Measurements from ENCODE around the gene EPHA4. TPM values are rescaled to one million over a fixed set of nuclear protein-coding genes. Genes with fewer than 3 reads are reported as not detected.

Gene EPHA4
- total RNA-seq, 4 donors from 2014 or later, result 3.5 to 16.5 (median 12.4) TPM

DNA sequence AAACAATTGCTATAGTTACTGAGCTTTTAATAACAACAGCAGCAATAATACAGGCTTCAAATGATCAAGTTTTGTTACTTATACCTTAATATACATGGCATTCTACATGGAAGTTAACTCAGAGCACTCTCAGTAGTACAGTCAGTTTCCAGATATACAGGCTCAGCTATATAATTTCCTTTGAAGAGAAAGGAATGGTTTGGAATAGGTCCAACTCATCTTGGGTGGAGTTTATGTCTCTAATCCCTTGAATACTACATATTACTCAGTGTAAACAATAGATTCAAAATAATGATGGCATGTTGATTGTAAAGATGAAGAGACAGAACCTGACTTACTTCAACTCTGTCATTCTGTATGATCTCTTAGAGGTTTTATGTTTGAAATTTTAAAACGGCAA is 174.9 kb downstream of the EPHA4 start:
- Histone ChIP-seq H3K4me1 (no peaks in the 10 kb centered on the region), H3K27ac (no peak overlapping the region), H3K27me3 (no peaks in the 10 kb centered on the region), H3K9me3 (no peaks in the 10 kb centered on the region), H3K36me3 (no peaks in the 10 kb centered on the region), H3K4me3 (no peak overlapping the region)
- TF ChIP-seq POLR2A (IDR thresholded peaks at IDR 0.05), result no peak
- TF ChIP-seq, protein P1, sequence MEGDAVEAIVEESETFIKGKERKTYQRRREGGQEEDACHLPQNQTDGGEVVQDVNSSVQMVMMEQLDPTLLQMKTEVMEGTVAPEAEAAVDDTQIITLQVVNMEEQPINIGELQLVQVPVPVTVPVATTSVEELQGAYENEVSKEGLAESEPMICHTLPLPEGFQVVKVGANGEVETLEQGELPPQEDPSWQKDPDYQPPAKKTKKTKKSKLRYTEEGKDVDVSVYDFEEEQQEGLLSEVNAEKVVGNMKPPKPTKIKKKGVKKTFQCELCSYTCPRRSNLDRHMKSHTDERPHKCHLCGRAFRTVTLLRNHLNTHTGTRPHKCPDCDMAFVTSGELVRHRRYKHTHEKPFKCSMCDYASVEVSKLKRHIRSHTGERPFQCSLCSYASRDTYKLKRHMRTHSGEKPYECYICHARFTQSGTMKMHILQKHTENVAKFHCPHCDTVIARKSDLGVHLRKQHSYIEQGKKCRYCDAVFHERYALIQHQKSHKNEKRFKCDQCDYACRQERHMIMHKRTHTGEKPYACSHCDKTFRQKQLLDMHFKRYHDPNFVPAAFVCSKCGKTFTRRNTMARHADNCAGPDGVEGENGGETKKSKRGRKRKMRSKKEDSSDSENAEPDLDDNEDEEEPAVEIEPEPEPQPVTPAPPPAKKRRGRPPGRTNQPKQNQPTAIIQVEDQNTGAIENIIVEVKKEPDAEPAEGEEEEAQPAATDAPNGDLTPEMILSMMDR (IDR thresholded peaks at IDR 0.05), result no peak
- DNase-seq, result no peak

DNA sequence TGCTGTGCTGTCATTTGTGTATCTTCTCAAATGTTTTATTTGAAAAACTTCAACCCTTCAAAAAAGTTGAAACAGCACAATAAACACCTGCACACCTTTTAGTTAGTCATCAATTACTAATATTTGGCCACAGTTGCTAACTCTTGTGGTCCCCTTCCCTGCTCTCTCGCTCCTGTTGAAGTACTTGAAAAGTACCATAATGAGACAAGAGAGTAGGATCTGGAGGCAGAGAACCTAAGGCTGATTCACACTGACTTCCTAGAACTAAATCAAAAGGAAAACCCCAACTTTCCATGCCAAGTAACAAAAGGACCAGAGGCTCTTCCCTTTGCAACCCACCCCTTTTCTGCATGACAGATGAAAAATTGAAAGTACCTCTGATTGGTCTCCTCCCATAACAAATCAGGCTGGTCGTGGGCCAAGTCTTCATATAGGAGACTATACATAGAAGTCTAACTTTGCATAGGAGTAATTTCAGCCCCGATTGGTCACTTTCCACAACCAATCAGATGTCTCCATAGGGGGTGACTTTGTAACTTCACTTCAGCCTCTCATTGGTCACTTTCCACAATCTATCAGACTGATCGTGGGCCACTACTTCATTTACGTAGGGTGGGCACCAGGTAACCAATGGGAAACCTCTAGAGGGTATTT is 179.7 kb downstream of the EPHA4 start:
- no peak for DNase-seq
- Histone ChIP-seq H3K36me3 (no peaks in the 10 kb centered on the region), H3K27me3 (no peaks in the 10 kb centered on the region), H3K4me3 (no peak overlapping the region), H3K9me3 (no peaks in the 10 kb centered on the region), H3K27ac (no peak overlapping the region), H3K4me1 (no peaks in the 10 kb centered on the region)
- TF ChIP-seq, protein P1 (IDR thresholded peaks at IDR 0.05), result no peak
- TF ChIP-seq POLR2A (IDR thresholded peaks at IDR 0.05), result no peak

DNA sequence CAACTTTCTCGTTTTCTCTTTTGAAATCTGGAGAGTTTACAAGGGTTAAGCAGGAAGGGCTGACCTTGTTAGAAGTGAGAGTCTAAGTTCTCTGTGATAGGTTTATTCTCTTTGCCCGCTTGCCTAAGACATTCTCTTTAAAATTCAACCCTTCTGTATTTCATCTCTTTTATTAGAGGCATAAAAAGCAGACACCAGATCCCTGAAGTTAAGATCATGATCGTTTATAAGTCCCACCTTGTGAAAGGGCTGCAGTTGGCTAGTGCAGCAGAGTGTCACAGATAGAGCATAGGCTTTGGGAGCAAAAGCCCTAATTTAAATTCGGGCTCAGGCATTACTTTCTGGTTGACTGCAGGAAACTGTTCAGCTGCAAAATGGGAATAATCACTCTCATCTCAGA is 181.2 kb downstream of the EPHA4 start:
- Histone ChIP-seq H3K27ac (no peak overlapping the region), H3K4me3 (no peak overlapping the region), H3K4me1 (no peaks in the 10 kb centered on the region), H3K27me3 (no peaks in the 10 kb centered on the region), H3K9me3 (no peaks in the 10 kb centered on the region), H3K36me3 (no peaks in the 10 kb centered on the region)
- TF ChIP-seq, protein P1 (IDR thresholded peaks at IDR 0.05), result no peak
- TF ChIP-seq POLR2A (IDR thresholded peaks at IDR 0.05), result no peak
- DNase-seq, result no peak

DNA sequence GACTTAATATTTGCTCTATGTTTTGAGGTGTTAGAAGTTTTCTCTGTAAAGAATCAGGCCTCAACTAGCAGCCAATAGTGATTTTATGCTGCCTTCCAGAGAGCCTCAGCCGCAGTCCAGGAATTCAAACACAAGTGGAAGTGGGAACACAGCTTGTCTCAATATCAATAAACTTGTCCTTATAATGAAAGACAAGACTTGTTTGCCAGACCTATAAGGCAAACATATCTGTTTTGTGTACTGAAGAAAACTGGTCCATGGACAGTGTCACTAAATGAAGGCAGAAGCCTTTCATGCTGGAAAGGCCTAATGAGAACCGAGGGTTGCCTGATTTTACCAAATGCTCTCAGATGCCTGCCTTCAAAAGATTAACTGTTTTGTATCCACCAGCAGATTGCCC is 182.2 kb downstream of the EPHA4 start:
- Histone ChIP-seq H3K27ac (no peak overlapping the region), H3K27me3 (no peaks in the 10 kb centered on the region), H3K4me1 (no peaks in the 10 kb centered on the region), H3K9me3 (no peaks in the 10 kb centered on the region), H3K36me3 (no peaks in the 10 kb centered on the region), H3K4me3 (no peak overlapping the region)
- TF ChIP-seq, protein P1 (IDR thresholded peaks at IDR 0.05), result no peak
- TF ChIP-seq POLR2A (IDR thresholded peaks at IDR 0.05), result no peak
- DNase-seq, result no peak

DNA sequence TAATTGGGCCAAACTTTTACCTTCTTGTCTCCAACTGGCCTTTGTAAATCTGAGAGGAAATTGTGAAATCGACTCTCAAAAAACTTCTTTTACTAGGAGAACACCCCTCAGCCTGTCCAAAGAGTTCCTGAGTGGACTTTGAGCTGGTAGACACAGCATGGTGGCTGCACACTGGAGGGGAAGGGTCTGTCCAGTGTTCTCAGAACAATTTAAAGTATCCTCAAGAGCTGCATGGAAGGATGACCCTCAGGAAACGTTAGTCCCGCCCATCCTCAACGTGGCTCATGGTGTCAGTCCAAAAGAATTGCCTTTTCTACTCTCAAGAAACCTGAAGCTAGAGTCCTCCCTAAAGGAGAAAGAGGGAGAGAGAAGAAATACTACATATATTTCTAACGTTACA is 182.7 kb downstream of the EPHA4 start:
- Histone ChIP-seq H3K36me3 (no peaks in the 10 kb centered on the region), H3K27ac (no peak overlapping the region), H3K9me3 (no peaks in the 10 kb centered on the region), H3K4me1 (no peaks in the 10 kb centered on the region), H3K27me3 (no peaks in the 10 kb centered on the region), H3K4me3 (no peak overlapping the region)
- no peak for DNase-seq
- TF ChIP-seq, protein P1 (IDR thresholded peaks at IDR 0.05), result no peak
- TF ChIP-seq POLR2A (IDR thresholded peaks at IDR 0.05), result no peak

DNA sequence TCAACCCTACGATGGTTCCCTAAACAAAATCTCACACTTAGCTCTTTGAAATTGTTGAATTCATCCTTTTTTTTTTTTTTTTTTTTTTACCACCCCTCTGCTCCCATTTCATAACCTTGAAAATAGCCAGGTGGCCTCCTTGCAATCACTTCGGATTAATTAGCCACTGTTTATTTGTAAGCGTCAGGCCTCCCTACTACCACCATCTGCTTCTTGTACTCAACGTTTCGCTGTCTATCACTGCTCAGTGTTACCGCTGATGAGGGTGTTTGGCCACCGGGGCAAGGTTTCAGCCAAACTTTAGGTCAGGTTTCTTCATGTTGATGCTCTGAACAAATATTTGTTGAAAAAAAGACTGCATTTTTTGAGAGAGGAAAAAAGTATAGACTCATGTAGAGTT is 183.2 kb downstream of the EPHA4 start:
- Histone ChIP-seq H3K9me3 (no peaks in the 10 kb centered on the region), H3K27ac (no peak overlapping the region), H3K27me3 (no peaks in the 10 kb centered on the region), H3K4me3 (no peak overlapping the region), H3K36me3 (no peaks in the 10 kb centered on the region), H3K4me1 (no peaks in the 10 kb centered on the region)
- TF ChIP-seq POLR2A (IDR thresholded peaks at IDR 0.05), result no peak
- TF ChIP-seq, protein P1 (IDR thresholded peaks at IDR 0.05), result no peak
- no peak for DNase-seq

All from Peyer's patch (tissue), 4 donors.